Activated CD8-positive, alpha-beta memory T cell treated with anti-CD3 and anti-CD28 coated beads for 48 hours (primary cell): ENCODE measurements around the gene PPP2R5E.

ENCODE experiments used
- DNase-seq, 3 experiments: peaks; one replicate each; pipeline ENCODE4 v3.0.0-alpha.2; 2020; ENCODE audit warnings: low read depth in 2 of 3, low spot score in 2 of 3

The PPP2R5E gene

DNA sequence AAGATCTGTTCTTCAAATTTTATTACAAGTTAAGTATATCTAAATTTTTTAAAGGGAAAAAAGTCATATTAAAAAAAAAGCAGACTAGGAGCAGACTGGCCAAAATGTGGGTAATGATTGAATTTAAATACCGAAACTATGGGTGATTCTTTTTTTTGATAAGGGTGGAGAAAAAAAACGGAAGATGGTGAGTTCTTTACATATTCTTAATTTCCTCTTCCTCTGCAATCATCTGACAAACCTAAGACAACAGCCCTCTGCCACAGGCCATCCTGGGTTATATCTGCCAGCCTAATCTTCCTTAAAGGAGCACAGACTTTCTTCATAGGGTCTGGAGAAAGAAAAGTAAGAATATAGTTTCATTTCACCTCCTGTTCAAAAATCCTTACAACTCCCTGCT, 108.0 kb downstream of the PPP2R5E start:
- DNase-seq, result no peak

DNA sequence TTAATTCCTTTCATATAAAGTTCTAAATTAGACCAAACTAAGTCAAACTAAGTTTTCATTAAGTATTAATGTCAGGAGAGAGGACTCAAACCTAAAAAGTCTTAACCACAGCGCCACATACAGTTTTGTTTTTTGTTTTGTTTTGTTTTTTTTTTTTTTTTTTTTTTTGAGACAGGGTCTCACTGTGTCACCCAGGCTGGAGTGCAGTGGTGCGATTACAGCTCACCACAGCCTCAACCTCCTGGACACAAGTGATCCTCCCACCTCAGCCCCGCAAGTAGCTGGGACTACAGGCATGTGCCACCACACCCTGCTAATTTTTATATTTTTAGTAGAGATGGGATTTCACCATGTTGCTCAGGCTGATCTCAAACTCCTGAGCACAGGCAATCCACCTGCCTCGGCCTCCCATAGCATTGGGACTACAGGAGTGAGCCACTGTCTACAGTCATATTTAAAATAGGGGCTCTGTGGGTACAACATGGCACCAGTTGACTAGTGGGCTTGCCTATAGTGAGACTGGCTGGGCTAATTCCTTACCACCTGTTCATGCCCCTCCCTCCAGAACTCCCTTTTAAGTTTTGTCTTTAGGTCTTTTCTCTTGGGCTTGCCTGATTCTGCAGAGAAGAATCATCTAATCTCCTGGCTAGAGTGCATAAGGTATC, 110.2 kb downstream of the PPP2R5E start:
- DNase-seq, result no peak

DNA sequence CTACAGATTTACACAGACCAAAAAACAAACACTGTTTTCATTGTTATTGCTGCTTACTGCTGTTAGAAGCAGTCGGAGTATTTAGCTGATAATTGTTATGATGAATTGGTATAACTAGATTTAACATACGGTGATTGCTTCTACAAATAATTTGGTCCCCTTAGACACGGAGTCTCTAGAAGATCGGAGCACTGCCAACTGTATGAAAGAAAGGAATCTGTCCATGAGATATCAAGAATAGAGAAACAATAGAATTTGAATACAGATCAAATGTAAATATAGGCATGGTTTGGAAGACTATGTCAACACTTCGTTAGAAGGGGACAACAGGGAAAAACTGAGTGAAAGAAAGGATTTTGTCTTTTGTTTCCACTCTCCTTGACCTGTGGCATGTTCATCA, 110.9 kb downstream of the PPP2R5E start:
- DNase-seq, result no peak

DNA sequence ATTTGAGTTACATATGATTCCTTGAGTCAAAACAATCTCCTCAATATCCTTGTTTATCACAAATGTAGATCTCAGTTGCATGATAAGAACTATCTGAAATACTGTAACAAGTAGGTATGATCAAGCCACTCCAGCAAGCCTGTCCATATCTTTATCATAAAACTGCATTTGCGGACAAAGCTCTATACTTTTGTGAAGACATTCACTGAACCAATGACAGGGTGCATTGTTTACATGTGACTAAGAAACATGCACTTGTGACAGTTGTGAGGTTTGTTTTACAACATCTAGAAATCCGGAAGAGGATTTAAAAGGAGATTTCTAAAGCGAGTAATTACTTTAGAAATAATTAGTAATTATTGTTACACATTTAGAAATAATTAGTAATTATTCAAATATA, 111.7 kb downstream of the PPP2R5E start:
- no peak for DNase-seq

DNA sequence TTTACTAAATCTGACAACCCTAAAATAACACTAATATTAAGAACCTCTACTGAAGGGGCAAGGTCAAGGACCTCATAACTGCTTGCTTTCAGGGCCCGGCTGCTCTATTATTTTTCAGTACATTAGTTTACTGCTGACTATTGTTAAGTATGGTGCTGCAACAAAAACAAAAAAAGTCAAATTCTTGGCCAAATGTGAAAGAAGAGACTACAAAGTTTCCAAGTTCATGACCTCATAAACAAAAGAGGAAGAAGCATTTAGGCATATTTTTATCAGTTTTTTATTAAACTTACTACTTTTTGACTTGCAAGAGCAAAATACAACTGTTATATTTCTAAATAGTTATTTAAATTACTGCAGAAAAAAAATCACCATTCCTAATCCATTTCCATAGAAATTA, 114.7 kb downstream of the PPP2R5E start:
- DNase-seq, result no peak

DNA sequence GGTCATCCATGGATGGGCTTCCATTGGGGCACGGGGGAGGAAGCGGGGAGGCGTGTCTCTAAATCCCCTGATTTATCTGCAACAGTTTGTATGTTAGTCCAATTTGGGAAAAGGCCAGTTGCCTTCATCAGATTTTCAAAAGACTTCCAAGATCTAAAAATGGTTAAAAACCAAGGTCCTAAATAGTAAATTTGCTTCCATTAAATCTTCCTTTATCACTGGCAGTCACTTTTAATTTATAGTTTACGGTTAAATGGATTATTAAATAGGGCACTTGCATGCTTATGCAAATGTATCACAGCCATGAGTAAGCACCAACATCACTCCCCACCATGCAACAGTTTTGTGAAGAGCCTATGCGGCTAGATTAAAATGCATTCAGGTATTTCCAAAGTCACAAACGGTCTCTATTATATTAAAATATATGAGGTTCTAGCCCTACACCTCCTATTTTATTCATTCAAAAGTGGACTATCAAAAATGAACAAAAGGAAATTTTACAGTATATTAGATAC, 116.3 kb downstream of the PPP2R5E start:
- no peak for DNase-seq

DNA sequence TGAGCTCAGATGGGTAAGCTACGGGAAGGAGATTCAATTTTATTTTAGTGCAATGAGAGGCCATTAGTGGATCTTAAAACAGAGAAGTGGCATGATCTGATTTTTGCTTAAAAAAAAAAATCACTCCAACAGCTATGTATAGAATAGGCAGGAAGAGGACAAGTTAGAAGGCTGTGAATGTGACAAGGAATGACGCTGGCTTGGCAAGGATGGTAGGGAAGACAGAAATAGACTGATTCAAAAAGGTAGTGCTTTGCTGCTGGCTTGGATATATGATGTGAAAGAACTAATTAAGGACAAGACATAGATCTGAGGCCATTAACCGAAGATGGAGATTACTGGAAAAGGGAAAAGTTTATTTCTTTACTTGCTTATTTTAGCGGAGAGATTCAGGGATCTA, 119.3 kb downstream of the PPP2R5E start:
- DNase-seq, result no peak

DNA sequence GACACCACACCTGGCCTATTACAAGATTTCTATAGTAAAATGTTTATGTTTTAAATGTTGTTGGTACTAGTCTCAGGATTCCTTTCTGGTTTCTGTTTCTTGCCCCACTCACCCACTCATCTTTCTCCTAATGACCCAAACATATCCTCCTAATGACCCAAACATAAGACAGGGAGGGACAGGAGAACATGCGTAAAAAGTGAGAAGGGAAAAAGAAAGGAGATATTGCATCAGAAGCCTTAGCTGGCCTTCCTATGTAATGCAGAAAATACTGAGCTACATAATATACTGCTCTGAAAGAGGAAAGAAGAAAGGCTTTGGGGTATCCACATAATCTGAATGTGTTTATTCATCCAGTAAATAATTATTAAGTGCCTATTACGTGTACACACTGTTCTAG, 119.8 kb downstream of the PPP2R5E start:
- no peak for DNase-seq

DNA sequence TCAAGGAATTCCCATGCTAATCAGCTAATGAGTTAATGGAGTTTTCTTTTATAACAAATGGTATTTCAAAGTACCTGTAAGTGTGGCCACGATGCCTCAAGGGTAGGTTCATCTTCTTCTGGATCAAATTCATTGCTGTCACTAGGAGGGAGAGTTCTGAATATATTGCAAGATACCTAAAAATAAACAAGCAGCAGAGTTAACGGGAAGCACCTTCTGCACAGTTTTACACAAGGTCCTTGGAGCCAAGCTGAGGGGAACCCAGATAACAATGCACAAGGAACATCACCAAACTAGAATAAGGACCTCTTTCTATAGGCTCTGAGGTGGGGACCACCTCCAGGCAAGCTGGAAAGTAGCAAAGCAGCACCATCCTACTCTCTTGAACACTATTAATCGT, 121.3 kb downstream of the PPP2R5E start:
- no peak for DNase-seq

DNA sequence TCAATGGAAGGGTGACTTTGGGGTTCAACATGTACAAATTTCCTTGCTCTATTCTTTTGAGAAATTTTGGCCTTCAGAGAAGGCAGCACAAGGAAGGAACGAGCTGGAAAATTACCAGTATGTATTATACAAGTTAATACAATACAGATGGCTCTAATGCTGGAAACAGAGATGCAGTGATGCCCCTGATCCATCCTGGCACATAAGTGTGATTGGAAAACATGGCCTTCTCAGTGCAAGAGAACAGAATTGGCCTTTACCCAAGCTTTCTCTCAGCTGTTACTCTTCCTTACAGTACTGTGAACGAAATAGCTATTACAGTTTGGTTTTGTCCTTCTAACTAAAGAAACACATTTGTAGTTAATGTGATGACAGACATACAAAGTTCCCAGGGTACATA, 122.0 kb downstream of the PPP2R5E start:
- DNase-seq, result no peak

DNA sequence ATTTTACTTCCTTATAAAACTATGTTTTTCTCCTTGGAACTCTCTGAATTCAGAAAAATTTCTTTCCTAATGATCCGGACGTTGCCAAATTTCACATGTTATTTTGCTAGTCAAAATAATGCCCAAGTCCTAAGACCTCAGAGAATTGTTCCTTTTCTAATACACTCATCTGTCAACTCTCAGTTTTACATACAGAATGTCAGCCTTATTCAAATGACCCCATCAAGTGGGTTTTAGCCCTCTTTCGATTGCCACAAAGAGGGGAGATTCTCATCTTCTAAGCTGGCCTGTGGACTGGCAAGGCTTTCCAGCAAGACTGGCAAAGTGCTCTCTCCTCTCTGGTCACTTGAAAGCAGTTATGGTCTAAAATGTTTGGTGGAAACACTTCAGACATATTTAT, 125.2 kb downstream of the PPP2R5E start:
- DNase-seq, result no peak

DNA sequence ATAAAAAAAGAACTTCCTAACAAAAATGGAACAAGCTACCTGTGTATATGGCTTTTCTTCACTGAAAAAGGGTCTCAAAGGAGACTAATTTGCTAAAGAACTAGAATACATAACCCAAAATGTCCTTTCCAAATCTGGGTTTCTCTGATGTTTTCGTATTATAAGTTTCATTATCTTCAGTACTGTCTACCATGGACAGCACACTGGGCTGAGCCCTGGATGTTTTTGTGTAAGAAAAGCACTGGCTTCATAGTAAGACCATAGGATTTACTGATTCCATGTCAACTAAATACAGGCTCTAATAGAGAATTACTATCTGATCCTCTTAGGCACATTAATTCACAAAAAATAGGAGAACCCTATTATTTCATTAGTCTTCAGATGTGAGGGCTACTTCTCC, 130.2 kb downstream of the PPP2R5E start:
- no peak for DNase-seq

DNA sequence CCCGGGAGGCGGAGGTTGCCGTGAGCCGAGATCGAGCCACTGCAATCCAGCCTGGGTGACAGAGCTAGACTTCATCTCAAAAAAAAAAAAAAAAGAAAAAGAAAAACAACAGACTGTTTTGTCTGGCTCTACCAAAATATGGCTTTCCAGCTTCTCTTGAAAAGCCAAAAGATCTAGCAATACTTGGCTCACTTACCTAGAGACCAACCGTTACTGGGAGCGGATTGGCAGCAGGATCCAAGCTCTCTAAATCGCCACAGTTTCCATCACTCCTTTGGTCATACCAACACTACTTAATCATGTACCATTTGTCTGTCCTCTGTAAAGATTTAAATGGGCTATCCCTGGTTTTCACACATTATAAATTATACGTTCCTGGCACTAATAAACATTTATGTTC, 136.8 kb downstream of the PPP2R5E start:
- no peak for DNase-seq

DNA sequence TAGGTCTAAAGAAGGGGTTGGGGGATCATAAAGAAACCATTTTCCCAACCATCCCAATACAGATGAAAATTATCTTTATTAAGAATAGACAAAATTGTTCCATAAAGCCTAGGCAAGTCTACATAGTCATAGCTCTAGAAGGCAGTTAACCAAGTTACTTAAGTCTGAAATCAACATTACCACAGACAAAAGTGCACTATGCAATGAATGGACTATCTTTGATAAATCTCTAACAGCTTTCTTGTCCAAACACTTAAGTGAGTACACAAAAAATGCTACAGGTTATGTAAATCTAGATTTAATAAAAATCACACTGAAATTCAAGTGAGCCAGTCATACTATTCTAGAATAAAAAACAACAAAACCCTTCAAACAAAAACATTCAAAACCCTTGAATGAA, 137.5 kb downstream of the PPP2R5E start:
- DNase-seq, result no peak

DNA sequence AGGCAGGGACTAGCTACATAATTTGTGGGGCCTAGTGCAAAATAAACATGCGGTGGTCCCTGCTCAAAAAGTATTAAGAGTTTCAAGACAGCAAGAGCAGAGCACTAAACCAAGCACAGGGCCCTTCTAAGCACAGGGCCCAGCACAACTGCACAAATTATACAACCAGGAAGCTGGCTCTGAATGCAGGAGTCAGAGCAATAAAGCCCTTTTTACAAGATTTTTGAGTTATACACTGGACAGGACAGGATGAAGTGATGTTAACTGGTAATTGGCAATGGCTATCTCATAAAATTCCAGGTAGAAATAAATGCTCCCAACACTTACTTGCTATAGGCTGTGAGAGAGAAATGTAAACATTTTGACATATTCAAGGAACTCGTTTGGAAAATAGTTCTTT, 138.3 kb downstream of the PPP2R5E start:
- DNase-seq, result no peak

DNA sequence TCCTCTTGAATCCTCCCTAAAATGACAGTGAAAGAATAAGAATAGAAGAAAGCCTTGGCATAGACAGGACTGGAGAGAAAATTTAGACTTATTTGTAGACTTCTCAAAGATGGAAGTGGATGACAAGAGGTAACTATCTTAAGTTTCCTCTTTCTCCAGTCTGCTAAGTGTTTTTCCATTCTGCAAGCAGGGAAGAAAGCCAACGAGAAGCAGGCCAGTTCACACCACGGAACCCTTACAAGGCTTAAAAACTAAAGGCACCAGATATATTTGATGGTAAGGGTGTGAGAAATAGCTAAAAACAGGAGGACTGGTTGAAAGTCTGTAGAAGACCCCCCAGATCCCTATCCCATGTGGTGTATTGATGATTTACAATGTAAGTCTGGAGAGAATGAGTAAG, 141.5 kb downstream of the PPP2R5E start:
- no peak for DNase-seq

DNA sequence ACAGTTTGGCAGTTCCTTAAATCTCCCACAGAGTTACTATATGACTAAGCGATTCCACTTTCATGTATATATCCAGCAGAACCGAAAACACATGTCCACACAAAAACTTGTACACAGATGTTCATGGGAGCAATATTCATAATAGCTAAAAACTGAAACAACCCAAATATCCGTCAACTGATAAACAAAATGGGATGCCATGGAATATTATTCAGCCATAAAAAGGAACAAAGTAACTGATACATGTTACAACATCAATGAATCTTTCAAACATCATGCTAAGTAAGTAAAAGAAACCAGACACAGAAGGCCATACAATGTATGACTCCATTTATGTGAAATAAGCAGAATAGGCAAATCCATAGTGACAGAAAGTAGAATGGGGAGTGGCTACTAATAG, 144.2 kb downstream of the PPP2R5E start:
- no peak for DNase-seq

DNA sequence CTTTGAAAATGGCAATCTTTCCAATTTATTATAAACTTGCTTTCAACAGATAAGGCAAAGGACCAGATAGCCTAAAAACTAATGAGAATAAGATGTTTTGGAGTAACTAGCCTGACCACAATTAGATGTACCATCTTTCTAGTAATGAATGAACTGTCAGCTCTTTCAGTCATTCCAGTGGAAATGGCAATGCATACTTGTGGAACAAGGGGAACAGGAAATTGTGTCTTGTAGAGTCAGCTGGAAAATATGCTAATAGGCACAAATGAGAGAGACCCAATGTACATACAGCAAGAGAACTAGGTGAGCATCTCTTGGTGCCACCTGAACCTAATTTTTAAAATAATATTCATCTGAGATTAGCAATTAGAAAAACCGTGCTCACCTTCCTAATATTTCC, 148.3 kb downstream of the PPP2R5E start:
- DNase-seq, result no peak

DNA sequence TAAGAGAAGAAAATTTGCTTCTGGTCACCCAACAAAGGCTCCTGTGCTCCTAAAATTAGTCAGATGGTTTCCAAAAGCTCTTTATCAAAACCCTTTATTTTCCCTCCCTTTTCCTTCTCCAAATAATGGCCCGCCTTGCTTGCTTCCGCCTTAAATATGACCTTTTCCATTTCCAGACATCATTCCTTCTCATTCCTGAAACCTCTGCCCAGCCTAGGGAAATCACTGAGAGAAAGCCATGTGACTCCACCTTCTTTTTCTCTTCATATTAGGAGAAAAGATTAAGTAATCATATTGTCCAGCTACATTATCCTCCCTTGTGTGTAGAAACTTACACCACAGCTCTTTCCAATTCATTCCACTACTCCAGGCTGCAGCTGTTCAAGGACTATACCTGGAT, 148.7 kb downstream of the PPP2R5E start:
- DNase-seq, result no peak

DNA sequence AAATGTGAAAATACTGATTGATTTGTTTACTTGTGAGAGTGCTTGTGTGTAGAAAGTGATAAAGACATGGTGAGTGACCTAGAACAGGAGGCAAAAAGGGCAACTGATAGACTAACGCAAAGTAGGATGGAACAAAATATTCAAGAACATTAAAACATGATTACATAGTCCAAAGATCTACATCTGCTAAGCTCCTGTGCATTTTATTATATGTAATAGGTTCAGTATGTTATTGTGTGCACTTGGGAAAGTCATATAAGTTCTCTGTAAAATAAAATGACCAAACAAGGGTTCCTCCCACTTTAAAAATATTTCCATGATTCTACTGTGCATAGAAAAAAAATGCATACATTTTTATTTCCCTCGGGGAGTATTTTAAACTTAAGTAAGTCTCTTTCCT, 150.2 kb downstream of the PPP2R5E start:
- DNase-seq, result no peak

DNA sequence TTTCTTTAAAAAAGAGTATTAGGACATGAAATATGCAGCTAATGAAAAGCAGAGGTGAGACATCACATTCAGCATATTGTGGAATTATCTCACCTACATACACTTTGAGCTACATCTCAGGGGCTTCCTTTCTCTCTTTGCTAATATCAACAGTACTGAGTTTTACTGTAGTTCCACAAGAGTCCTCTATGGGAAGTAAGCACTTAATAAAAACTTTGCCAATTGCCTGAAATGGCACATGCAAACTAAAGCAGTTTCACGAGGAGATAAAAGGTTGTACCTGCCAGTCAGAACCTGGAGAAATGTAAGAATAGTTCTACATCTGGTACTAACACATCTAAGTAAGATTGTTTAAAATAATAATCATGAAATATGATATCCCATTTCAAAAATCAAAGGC, 150.9 kb downstream of the PPP2R5E start:
- DNase-seq, result no peak

DNA sequence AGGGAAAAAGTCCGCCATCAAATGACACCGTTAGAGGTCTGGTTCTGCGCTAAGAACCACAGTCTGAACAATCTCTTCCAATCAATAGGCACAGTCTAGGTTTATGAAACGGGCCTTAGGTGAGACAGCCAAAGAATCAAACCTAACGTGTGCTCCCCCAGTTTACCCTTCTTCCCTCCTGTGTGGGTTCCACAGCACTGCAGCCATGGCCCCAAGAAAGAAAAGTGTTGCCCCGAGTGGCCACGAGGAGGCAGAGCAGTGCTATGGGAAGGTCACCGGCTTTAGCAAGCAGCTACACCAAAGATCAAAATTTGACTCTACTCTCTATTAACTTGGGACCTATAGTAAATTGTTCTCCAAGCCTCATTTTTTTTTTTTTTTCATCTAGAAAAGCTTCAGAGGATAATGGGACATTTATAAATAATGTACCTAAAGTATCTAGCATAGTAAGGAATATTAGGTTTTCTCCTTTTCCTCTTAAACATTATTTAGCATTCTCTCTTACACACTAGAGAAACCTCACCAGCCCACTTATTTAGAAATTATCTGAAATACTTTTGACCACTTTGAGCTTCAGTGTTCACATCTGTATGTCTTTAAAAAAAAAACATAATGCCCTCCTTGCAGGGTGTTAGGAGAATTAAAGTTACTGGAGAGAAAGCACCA, 154.3 kb downstream of the PPP2R5E start:
- DNase-seq, result peak in 2 of 3 experiments; percentile 9 to 20

DNA sequence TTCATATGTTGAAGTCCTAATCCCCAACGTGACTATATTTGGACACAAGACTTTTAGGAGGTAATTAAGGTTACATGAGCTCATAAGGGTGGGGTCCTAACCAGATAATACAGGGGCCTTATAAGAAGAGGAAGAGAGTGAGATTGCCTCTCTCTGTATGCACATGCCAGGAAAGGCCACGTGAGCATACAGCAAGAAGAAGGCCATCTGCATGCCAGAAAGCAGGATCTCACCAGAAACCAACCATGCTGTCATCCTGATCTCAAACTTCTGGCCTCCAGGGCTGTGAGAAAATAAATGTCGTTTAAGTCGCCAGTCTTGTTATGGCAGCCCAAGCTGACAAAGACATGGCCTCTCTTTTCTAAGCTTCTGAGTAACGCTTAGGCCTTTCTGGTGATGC, 155.5 kb downstream of the PPP2R5E start:
- no peak for DNase-seq
